ENCODE results near the gene FBXW2. TPM values are rescaled to one million over a fixed set of nuclear protein-coding genes. Genes with fewer than 3 reads are reported as not detected.

Gene FBXW2
- total and polyA plus RNA-seq, 8 donors: 47.9 to 93.4 (median 50.9) TPM

DNA sequence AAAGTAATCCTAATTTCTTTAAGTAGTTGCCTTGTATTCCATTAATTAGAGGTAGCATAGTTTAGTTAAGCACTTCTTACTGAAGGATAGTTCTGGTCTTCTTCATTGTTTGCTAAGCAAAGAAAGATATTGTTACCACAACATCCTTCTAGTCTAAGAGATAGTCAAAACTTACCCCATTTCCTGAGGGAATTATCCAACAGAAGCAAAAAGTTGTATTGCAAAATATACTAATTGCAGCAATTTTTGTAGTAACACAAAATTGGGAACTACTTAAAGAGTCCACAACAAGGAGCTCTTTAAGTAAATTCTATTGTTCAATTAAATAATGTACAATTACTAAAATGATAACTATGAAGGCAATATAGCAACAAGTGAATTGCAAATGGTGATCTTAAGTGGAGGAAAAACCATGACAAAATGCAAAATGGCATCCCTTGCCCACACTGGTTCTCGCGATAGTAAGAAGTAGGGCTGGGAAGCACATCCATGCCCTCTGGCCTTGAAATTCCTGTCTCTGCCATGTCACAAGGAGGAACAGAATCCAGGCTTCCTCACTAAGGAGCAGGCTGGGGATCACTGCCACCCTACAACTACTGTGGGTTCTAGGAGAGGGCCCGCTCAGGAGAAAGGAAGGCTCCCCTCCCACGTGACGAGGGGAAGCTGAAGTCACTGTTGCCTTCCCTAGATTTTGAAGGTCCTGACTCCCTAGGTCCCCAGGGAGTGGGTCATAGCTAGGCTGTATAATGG, 55.6 kb downstream of the FBXW2 start:
- Histone ChIP-seq H3K27me3 (no peaks in the 10 kb centered on the region), H3K9me3 (no peaks in the 10 kb centered on the region), H3K27ac (peak overlapping the region in 1 of 2 donors; percentile 90), H3K4me3 (no peak overlapping the region), H3K4me1 (peaks cover 4 to 79% of the 10 kb centered on the region in 2 donors), H3K36me3 (no peaks in the 10 kb centered on the region)
- intact Hi-C loops (cut with DNase I): no loop called here
- TF ChIP-seq, protein P1, sequence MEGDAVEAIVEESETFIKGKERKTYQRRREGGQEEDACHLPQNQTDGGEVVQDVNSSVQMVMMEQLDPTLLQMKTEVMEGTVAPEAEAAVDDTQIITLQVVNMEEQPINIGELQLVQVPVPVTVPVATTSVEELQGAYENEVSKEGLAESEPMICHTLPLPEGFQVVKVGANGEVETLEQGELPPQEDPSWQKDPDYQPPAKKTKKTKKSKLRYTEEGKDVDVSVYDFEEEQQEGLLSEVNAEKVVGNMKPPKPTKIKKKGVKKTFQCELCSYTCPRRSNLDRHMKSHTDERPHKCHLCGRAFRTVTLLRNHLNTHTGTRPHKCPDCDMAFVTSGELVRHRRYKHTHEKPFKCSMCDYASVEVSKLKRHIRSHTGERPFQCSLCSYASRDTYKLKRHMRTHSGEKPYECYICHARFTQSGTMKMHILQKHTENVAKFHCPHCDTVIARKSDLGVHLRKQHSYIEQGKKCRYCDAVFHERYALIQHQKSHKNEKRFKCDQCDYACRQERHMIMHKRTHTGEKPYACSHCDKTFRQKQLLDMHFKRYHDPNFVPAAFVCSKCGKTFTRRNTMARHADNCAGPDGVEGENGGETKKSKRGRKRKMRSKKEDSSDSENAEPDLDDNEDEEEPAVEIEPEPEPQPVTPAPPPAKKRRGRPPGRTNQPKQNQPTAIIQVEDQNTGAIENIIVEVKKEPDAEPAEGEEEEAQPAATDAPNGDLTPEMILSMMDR (IDR thresholded peaks at IDR 0.05): no peak
- ATAC-seq (no peak), DNase-seq (no peak)

DNA sequence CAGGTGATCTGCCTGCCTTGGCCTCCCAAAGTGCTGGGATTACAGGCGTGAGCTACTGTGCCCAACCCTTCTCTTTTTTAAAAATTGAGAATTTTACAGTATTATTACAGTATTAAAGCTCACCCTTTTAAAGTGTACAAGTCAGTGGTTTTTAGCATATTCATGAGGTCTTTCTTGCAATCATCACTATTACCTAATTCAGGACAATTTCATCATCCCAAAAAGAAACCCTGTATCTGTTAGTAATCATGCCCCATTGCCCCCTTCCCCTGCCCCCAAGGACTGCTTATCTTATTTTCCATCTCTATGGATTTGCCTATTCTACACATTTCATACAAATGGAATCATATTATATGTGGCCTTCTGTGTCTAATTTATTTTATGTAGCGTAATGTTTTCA, 56.3 kb downstream of the FBXW2 start:
- Histone ChIP-seq H3K36me3 (no peaks in the 10 kb centered on the region), H3K27me3 (no peaks in the 10 kb centered on the region), H3K9me3 (no peaks in the 10 kb centered on the region), H3K4me1 (peaks cover 4 to 84% of the 10 kb centered on the region in 2 donors), H3K27ac (peak overlapping the region in 1 of 2 donors; percentile 90), H3K4me3 (no peak overlapping the region)
- no peak for DNase-seq
- TF ChIP-seq, protein P1 (IDR thresholded peaks at IDR 0.05): no peak
- ATAC-seq: no peak
- intact Hi-C loops (cut with DNase I): no loop called here

DNA sequence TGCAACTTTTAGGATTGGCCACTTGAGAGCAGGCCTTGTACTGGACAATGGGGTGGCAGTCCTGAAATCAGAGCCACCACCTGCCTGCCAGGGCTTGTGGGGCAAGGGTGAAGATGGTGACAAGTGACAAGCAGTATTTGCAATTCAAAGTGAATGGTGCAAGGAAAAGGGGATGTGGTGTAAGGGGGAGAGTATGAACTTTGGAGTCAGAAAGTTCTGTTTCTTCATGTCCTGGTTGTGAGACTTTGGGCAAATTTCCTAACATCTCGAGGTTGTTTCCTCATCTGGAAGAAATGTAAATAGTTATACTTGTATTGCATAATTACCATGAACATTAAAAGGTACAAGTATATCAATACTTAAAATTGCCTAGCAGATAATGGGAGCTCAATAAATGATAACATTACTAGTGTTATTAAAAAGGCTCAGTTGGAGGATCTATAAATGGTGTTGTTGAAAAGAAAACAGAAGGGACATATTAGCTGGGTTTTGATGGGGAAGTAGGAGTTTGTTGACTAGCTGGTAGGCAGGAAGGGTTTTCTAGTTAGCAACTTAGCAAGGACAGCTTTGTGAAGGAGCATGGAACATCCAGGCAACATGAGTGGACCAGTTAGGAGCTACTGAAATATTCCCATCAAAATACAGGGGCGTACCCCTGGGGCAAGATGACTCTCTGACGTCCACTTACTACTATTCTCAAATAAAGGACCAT, 57.6 kb downstream of the FBXW2 start:
- H3K27ac ChIP-seq: peak overlapping the region; percentile 76 to 90
- H3K4me3 ChIP-seq: no peak overlapping the region
- H3K9me3 ChIP-seq: no peaks in the 10 kb centered on the region
- DNase-seq: peak in 2 of 4 donors; percentile 72 to 87
- TF ChIP-seq, protein P1 (IDR thresholded peaks at IDR 0.05): no peak
- ATAC-seq: peak; percentile 41
- peaks cover 7 to 84% of the 10 kb centered on the region in 2 donors for H3K4me1 ChIP-seq
- intact Hi-C loops (cut with DNase I): no loop called here
- H3K36me3 ChIP-seq: no peaks in the 10 kb centered on the region
- H3K27me3 ChIP-seq: no peaks in the 10 kb centered on the region

DNA sequence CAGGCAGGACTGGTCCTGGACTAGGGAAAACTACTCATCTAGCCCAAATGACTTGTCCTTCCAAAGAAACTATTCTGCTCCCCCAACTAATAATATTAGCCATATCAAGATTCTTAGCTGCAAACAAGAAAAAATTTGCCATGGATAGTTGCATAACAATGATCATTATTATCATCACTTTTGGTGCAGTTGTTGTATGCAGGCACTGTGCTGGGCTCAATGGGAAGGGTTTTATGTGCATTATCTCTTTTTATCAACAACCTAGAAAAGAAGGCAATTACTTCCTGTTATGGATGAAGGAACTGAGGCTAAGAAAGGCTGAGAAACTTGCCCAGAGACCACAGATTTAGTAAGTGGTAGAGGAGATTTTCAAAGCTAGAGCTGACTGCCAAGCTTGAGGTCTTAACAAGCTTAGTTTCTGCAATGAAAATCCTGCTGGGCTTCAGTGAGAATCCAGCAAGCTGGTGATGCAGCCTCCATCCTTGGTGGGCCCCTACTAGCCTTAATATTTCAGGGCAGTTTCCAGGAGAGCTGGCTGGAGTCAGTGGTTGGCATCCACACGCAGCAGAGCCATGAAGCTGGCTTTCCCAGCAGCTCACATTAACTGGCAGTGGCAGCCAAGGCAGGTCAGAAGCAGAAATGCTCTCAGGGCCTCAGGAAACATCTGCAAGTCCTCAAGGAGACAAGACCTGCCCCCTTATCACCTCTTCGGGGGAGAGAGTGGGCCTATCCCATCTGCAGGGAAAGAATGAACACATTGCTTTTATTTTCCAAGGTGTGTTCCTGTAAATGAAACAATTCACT, 58.4 kb downstream of the FBXW2 start:
- H3K9me3 ChIP-seq: no peaks in the 10 kb centered on the region
- H3K4me1 ChIP-seq: peaks cover 7 to 84% of the 10 kb centered on the region in 2 donors
- TF ChIP-seq, protein P1 (IDR thresholded peaks at IDR 0.05): no peak
- no peaks in the 10 kb centered on the region for H3K27me3 ChIP-seq
- no peak for DNase-seq
- no peak for ATAC-seq
- no peak overlapping the region for H3K4me3 ChIP-seq
- intact Hi-C loops (cut with DNase I): no loop called here
- no peaks in the 10 kb centered on the region for H3K36me3 ChIP-seq
- peak overlapping the region; percentile 76 to 90 for H3K27ac ChIP-seq

Measured in left lung (tissue), 10 donors.